OCI-LY7 (cell line): ENCODE data around the gene ANP32E. TPM values are rescaled to one million over a fixed set of nuclear protein-coding genes. Genes with fewer than 3 reads are reported as not detected.

Experiments used
- BruUV-seq: library from RNA; stranded (reverse); fragments of 400-500 nt; replicated peaks from 2 replicates; lab custom pipeline; 2021; lab: Mats Ljungman, UMichigan
- CTCF ChIA-PET: fragments of 300-600 bp; sonication (Branson Sonifier 250); formaldehyde crosslinking; loops from one replicate; lab custom pipeline; 2022; ENCODE audit warnings: antibody characterized with exemption; ENCODE audit not compliant: unreplicated experiment; lab: Charles Lee
- POLR2A ChIA-PET: fragments of 300-600 bp; sonication (Branson Sonifier 250); formaldehyde crosslinking; loops from one replicate; lab custom pipeline; 2022; ENCODE audit warnings: antibody characterized with exemption; lab: Charles Lee
- DNase-seq: peaks from one replicate; pipeline ENCODE4 v3.0.0-alpha.2; 2015; ENCODE audit warnings: low spot score
- H2AFZ ChIP-seq: fragments of 200-600 bp; sonication (generic), shearing (Covaris generic); 2 replicates; pipeline ENCODE4 v1.6.1; 2014; ENCODE audit warnings: mild to moderate bottlenecking, antibody characterized with exemption, low read length, moderate library complexity
- H3K27ac ChIP-seq: fragments of 200-600 bp; sonication (generic); 2 replicates; pipeline ENCODE4 v1.5.1; 2014; ENCODE audit warnings: mixed run types, low read depth, mild to moderate bottlenecking, moderate library complexity, low read length, inconsistent platforms; ENCODE audit not compliant: poor library complexity, severe bottlenecking
- H3K36me3 ChIP-seq: fragments of 200-600 bp; sonication (generic); 2 replicates; pipeline ENCODE4 v1.6.1; 2014; ENCODE audit warnings: mild to moderate bottlenecking, antibody characterized with exemption, low read length, moderate library complexity, mixed read lengths; ENCODE audit not compliant: insufficient read depth
- H3K4me1 ChIP-seq: fragments of 200-600 bp; sonication (generic); 2 replicates; pipeline ENCODE4 v1.5.1; 2014; ENCODE audit warnings: mild to moderate bottlenecking, low read length; ENCODE audit not compliant: insufficient read depth, poor library complexity, severe bottlenecking
- H3K4me2 ChIP-seq: fragments of 200-600 bp; sonication (generic); 2 replicates; pipeline ENCODE4 v1.6.1; 2014; ENCODE audit warnings: mild to moderate bottlenecking, low read length
- H3K4me3 ChIP-seq: fragments of 200-600 bp; sonication (generic); 2 replicates; pipeline ENCODE4 v1.5.1; 2014; ENCODE audit warnings: mild to moderate bottlenecking, low read depth, low read length; ENCODE audit not compliant: poor library complexity, severe bottlenecking
- H3K79me2 ChIP-seq: fragments of 200-600 bp; sonication (generic); 2 replicates; pipeline ENCODE4 v1.6.1; 2016; ENCODE audit warnings: low read depth, mild to moderate bottlenecking, low read length, moderate library complexity, mixed read lengths; ENCODE audit not compliant: insufficient read depth
- H3K9me2 ChIP-seq: fragments of 200-600 bp; sonication (generic); 2 replicates; pipeline ENCODE4 v1.6.1; 2016; ENCODE audit warnings: mild to moderate bottlenecking, low read length, mixed read lengths; ENCODE audit not compliant: insufficient read depth
- H3K9me3 ChIP-seq: fragments of 200-600 bp; sonication (generic); 2 replicates; pipeline ENCODE4 v1.6.1; 2014; ENCODE audit warnings: mild to moderate bottlenecking, mixed run types, low read length, mixed read lengths
- H4K20me1 ChIP-seq: fragments of 200-600 bp; sonication (generic); 2 replicates; pipeline ENCODE4 v1.6.1; 2014; ENCODE audit warnings: mild to moderate bottlenecking, antibody characterized with exemption, low read length, moderate library complexity, mixed read lengths; ENCODE audit not compliant: insufficient read depth
- CTCF ChIP-seq: fragments of 200-600 bp; sonication (generic); conservative IDR thresholded peaks from 2 replicates; pipeline ENCODE4 v1.5.1; 2014; ENCODE audit warnings: mild to moderate bottlenecking, antibody characterized with exemption, low read length, moderate library complexity, mixed read lengths
- EZH2phosphoT487 ChIP-seq: fragments of 200-600 bp; sonication (generic); IDR thresholded peaks from 2 replicates; pipeline ENCODE4 v1.6.1; 2018; ENCODE audit warnings: low read depth, borderline replicate concordance, mild to moderate bottlenecking, mixed run types, antibody characterized with exemption, low read length, moderate library complexity, mixed read lengths
- intact Hi-C: fragments of 100-400 bp; cut with micrococcal nuclease; formaldehyde crosslinking; loops from one replicate; pipeline ENCODE4 v1.10.0; 2022; ENCODE audit not compliant: unreplicated experiment
- total RNA-seq, 2 experiments: library from RNA; depleted of rRNA in 1 of 2; stranded (reverse); fragments of >200 nt in 1 of 2; shearing (Covaris generic) in 1 of 2; gene quantifications; 2 replicates each; pipeline ENCODE4 v1.2.3, GENCODE V29; 2014 to 2022

Gene ANP32E
- total RNA-seq, 2 experiments from 2014 or later: 52.8 to 152 TPM

- no peaks in the 10 kb centered on the region for H4K20me1 ChIP-seq
- intact Hi-C loops: no loop called here
- H2AFZ ChIP-seq: no peak overlapping the region
- H3K9me2 ChIP-seq: no peaks in the 10 kb centered on the region
- H3K9me3 ChIP-seq: no peaks in the 10 kb centered on the region
- no peaks in the 10 kb centered on the region for H3K36me3 ChIP-seq
- DNase-seq: no peak
- no peak for TF ChIP-seq EZH2phosphoT487
- no peak for TF ChIP-seq CTCF
- H3K4me2 ChIP-seq: no peak overlapping the region
- H3K4me3 ChIP-seq: no peak overlapping the region
- BruUV-seq: no TSS peak
- H3K27ac ChIP-seq: no peak overlapping the region
- POLR2A ChIA-PET: no interaction called here
- H3K79me2 ChIP-seq: no peaks in the 10 kb centered on the region
- H3K4me1 ChIP-seq: no peaks in the 10 kb centered on the region
- CTCF ChIA-PET: no interaction called here
These were observed 56.0 kb downstream of the ANP32E start for GRCh38 chr1:150179867-150180266.

GRCh38 chr1:150178548-150178947 is 57.4 kb downstream of the ANP32E start:
- BruUV-seq: no TSS peak
- Histone ChIP-seq H3K36me3 (no peaks in the 10 kb centered on the region), H3K9me3 (no peaks in the 10 kb centered on the region), H3K4me2 (no peak overlapping the region), H3K79me2 (no peaks in the 10 kb centered on the region), H4K20me1 (no peaks in the 10 kb centered on the region), H3K4me1 (no peaks in the 10 kb centered on the region), H2AFZ (no peak overlapping the region), H3K27ac (no peak overlapping the region), H3K9me2 (no peaks in the 10 kb centered on the region), H3K4me3 (no peak overlapping the region)
- intact Hi-C loops: no loop called here
- TF ChIP-seq EZH2phosphoT487 (no peak), CTCF (no peak)
- ChIA-PET CTCF (no interaction called here), POLR2A (interaction anchor here (0.6 to 1.1 kb wide), 3 partner anchors 8 to 232 kb away, joined by 4 read pairs; no protein-coding TSS in a partner anchor)
- no peak for DNase-seq

- ChIA-PET CTCF (no interaction called here), POLR2A (no interaction called here)
- TF ChIP-seq CTCF (no peak), EZH2phosphoT487 (no peak)
- Histone ChIP-seq H3K4me3 (no peak overlapping the region), H3K27ac (no peak overlapping the region), H4K20me1 (no peaks in the 10 kb centered on the region), H3K4me2 (no peak overlapping the region), H3K79me2 (no peaks in the 10 kb centered on the region), H2AFZ (no peak overlapping the region), H3K9me3 (no peaks in the 10 kb centered on the region), H3K36me3 (no peaks in the 10 kb centered on the region), H3K4me1 (no peaks in the 10 kb centered on the region), H3K9me2 (no peaks in the 10 kb centered on the region)
- no peak for DNase-seq
- BruUV-seq: no TSS peak
- intact Hi-C loops: no loop called here
These were observed 59.3 kb downstream of the ANP32E start for GRCh38 chr1:150176593-150176992.
